Mesothelial cell of epicardium (in vitro differentiated cells): ENCODE results near the gene TLE5. TPM values are rescaled to one million over a fixed set of nuclear protein-coding genes. Genes with fewer than 3 reads are reported as not detected.
"Not testable (repeated sequence)": the region's sequence is repeated elsewhere in the genome, so short reads cannot be mapped to it uniquely, and the experiment has no call there.

Experiments used
- DNase-seq, 2 experiments: peaks; one replicate each; pipeline ENCODE4 v3.0.0; 2021; ENCODE audit warnings: low spot score in 2 of 2; ENCODE audit not compliant: unreplicated experiment in 2 of 2
- H3K27ac Mint-ChIP-seq: 2 replicates; pipeline ENCODE4 v1.8.0; 2021; ENCODE audit warnings: mixed read lengths
- H3K27me3 Mint-ChIP-seq: 2 replicates; pipeline ENCODE4 v1.8.0; 2021; ENCODE audit warnings: low read depth, mixed read lengths
- H3K36me3 Mint-ChIP-seq: 2 replicates; pipeline ENCODE4 v1.8.0; 2021; ENCODE audit warnings: mixed read lengths
- H3K4me1 Mint-ChIP-seq: 2 replicates; pipeline ENCODE4 v1.8.0; 2021; ENCODE audit warnings: mixed read lengths
- H3K4me3 Mint-ChIP-seq: 2 replicates; pipeline ENCODE4 v1.8.0; 2021; ENCODE audit warnings: mild to moderate bottlenecking, moderate library complexity, mixed read lengths
- H3K9me3 Mint-ChIP-seq: 2 replicates; pipeline ENCODE4 v1.8.0; 2021; ENCODE audit warnings: mixed read lengths
- total RNA-seq: library from RNA; stranded (reverse); gene quantifications from 3 replicates; pipeline ENCODE4 v1.2.1, GENCODE V29; 2021
- TF ChIP-seq, protein P1 (sequence below): fragments of 200-600 bp; sonication (generic); IDR thresholded peaks from one replicate; pipeline ENCODE4 v1.5.0; 2021; ENCODE audit warnings: antibody characterized with exemption; ENCODE audit not compliant: unreplicated experiment

TLE5 gene
- total RNA-seq, 1 donor from 2014 or later, result 417 TPM

DNA sequence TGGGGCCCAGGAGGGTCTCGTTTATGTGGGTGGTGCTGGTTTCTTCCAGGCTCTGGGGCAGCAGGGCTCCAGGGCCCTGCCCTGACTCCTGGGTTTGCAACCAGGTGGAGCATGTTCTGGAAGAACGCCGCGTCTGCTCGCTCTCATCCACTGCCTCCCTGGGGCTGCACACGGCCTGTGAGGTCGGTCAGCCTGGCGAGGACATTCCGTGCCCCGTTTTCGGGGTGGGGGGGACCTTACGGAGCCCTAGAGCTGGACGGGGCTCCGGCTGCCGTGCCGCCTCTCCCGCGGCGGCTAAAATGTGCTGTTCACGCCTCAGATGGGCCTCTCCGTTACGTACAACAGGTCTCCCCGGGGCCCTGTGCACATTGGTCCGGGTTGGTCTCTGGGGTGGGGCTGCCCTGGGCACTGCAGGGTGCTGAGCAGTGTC, 35.2 kb upstream of the TLE5 start:
- Mint-ChIP-seq H3K27ac (no peak overlapping the region), H3K4me3 (peak overlapping the region; percentile 20), H3K4me1 (peaks cover 21% of the 10 kb centered on the region), H3K27me3 (no peaks in the 10 kb centered on the region), H3K36me3 (no peaks in the 10 kb centered on the region), H3K9me3 (no peaks in the 10 kb centered on the region)
- TF ChIP-seq, protein P1, sequence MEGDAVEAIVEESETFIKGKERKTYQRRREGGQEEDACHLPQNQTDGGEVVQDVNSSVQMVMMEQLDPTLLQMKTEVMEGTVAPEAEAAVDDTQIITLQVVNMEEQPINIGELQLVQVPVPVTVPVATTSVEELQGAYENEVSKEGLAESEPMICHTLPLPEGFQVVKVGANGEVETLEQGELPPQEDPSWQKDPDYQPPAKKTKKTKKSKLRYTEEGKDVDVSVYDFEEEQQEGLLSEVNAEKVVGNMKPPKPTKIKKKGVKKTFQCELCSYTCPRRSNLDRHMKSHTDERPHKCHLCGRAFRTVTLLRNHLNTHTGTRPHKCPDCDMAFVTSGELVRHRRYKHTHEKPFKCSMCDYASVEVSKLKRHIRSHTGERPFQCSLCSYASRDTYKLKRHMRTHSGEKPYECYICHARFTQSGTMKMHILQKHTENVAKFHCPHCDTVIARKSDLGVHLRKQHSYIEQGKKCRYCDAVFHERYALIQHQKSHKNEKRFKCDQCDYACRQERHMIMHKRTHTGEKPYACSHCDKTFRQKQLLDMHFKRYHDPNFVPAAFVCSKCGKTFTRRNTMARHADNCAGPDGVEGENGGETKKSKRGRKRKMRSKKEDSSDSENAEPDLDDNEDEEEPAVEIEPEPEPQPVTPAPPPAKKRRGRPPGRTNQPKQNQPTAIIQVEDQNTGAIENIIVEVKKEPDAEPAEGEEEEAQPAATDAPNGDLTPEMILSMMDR, result no peak
- DNase-seq, result no peak

DNA sequence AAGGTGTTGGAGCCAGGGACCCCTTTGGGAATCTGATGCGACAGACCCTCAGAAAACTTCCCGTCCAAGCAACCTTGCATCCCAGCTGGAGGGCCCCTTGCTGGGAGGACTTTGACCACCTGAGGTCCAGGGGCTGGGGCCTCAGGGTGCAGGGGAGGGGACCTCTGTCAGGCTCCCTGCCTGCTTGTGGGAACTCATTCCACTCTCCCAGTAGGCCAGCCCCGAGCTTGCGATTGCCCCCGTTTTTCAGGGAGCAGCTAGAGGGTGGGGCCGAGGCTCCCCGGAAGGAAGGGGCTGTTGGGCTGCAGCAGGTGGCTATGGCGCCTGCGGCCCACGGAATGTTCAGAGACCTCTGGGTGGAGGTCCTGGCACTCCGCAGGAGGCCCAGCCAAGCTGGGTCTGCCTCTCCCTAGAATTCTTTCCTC, 34.6 kb upstream of the TLE5 start:
- peak in 1 of 2 experiments; percentile 11 for DNase-seq
- no peak overlapping the region for H3K27ac Mint-ChIP-seq
- H3K4me1 Mint-ChIP-seq, result peaks cover 21% of the 10 kb centered on the region
- no peaks in the 10 kb centered on the region for H3K9me3 Mint-ChIP-seq
- H3K36me3 Mint-ChIP-seq, result no peaks in the 10 kb centered on the region
- no peaks in the 10 kb centered on the region for H3K27me3 Mint-ChIP-seq
- H3K4me3 Mint-ChIP-seq, result peak overlapping the region; percentile 20
- TF ChIP-seq, protein P1, result no peak

DNA sequence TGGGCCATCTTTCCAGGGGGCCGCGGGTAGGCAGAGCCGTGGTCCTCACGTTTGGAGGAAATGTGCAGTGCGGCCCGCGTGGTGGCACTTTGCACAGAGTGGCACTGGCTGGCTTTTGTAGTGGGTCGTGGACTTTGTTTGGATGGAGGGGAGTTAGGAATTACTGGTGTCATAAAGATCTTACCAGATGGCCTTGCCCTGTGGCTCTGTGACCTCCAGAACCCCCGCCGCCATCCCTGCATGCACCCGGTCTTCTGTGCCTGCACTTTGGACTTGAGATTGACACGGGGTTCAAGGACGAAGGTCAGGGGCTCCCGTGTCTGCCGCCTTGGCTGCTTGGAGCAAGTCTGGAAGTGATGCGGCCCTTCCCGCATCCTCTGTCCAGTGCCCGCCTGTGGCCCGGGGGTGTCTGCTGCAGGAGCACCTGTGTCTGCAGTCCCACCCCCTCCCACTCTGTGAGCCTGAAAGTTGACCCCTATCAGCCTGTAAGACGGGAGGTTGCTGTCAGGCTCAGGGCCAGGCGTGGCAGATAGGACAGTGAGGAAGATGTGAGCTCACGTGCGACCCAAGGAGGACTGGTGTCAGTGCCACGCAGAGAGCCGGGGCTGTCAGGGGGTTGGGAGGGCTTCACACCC, 34.1 kb upstream of the TLE5 start:
- no peaks in the 10 kb centered on the region for H3K36me3 Mint-ChIP-seq
- TF ChIP-seq, protein P1, result no peak
- no peak for DNase-seq
- H3K27ac Mint-ChIP-seq, result no peak overlapping the region
- H3K9me3 Mint-ChIP-seq, result no peaks in the 10 kb centered on the region
- peaks cover 21% of the 10 kb centered on the region for H3K4me1 Mint-ChIP-seq
- peak overlapping the region; percentile 80 for H3K4me3 Mint-ChIP-seq
- H3K27me3 Mint-ChIP-seq, result no peaks in the 10 kb centered on the region

- Mint-ChIP-seq H3K4me1 (peaks cover 21% of the 10 kb centered on the region), H3K9me3 (no peaks in the 10 kb centered on the region), H3K4me3 (peak overlapping the region; percentile 80), H3K27ac (peak overlapping the region; percentile 72), H3K27me3 (no peaks in the 10 kb centered on the region), H3K36me3 (no peaks in the 10 kb centered on the region)
- no peak for DNase-seq
- TF ChIP-seq, protein P1, result no peak
These were observed 33.3 kb upstream of the TLE5 start for GRCh38 chr19:3095441-3096191.

GRCh38 chr19:3094601-3095440, 32.5 kb upstream of the TLE5 start:
- Mint-ChIP-seq H3K27ac (peak overlapping the region; percentile 72), H3K4me1 (peaks cover 21% of the 10 kb centered on the region), H3K9me3 (no peaks in the 10 kb centered on the region), H3K36me3 (no peaks in the 10 kb centered on the region), H3K27me3 (no peaks in the 10 kb centered on the region), H3K4me3 (peak overlapping the region; percentile 80)
- TF ChIP-seq, protein P1, result no peak
- DNase-seq, result peak in 1 of 2 experiments; percentile 57

DNA sequence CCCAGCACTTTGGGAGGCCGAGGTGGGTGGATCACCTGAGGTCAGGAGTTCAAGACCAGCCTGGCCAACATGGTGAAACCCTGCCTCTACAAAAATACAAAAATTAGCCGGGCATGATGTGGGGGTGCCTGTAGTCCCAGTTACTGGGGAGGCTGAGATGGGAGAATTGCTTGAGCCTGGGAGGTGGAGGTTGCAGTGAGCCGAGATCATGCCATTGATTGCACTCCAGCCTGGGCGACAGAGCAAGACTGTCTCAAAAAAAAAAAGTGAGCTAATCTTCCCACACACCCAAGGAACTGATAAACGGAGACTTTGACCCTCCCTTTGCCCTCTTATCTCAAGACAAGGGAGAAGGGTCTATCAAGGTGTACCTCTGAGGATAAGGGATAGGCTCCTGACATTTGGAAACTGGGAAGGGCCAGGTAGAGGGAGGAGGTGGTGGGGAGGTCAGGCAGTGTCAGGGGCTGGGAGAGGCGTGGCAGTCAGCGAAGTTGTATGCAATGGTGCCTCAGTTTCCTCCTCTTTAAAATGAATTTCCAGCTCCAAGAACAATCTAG, 27.1 kb upstream of the TLE5 start:
- not testable (repeated sequence) for H3K27me3 Mint-ChIP-seq, H3K4me3 Mint-ChIP-seq, H3K27ac Mint-ChIP-seq, H3K36me3 Mint-ChIP-seq, DNase-seq, H3K4me1 Mint-ChIP-seq, H3K9me3 Mint-ChIP-seq
